ENCODE measurements around the gene CYS1. TPM values are rescaled to one million over a fixed set of nuclear protein-coding genes. Genes with fewer than 3 reads are reported as not detected.

CYS1 gene
- total RNA-seq, 4 donors from 2014 or later = 1.1 to 7.4 (median 2.0) TPM

DNA sequence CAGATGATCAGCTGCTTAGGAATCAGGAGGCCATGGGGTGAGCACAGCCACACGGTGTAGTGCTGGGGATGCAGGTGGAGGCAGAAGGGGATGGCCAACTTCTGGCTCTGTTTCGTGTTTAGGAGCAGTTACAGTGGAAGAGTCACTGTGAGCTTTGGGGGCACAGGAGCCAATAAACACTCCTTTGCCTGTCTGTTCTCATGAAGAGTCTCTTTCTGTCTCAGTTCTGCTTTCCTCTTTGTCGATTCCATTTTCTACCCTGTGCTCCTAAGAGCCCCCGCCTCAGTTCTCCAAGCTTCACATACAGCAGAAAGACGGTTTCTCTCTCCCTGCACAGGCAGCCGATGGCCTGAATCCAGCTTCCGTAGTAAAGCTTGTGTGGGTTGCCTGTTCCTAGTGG is 21.3 kb upstream of the CYS1 start:
- H3K27me3 ChIP-seq = no peaks in the 10 kb centered on the region
- DNase-seq = no peak
- WGBS, 2 donors (ENCODE audit: low coverage in 1 of 2) = 73 to 81% methylated on average over 6 to 7 of the region's 7 CpGs
- in situ Hi-C loops (cut with MboI; ENCODE audit: low pct_ligation_motif_present in 1 of 4, low pct_unique_long_range_greater_than_20kb in 1 of 4, low sequenced_read_pairs in 3 of 4) (loop anchor here in 1 of 4 donors (25.0 kb wide), 1 partner anchor 561 kb away; no protein-coding TSS in a partner anchor), intact Hi-C loops (cut with DNase I; ENCODE audit: low total_unique reads) (no loop called here)
- no peaks in the 10 kb centered on the region for H3K9me3 ChIP-seq
- TF ChIP-seq, protein P1, sequence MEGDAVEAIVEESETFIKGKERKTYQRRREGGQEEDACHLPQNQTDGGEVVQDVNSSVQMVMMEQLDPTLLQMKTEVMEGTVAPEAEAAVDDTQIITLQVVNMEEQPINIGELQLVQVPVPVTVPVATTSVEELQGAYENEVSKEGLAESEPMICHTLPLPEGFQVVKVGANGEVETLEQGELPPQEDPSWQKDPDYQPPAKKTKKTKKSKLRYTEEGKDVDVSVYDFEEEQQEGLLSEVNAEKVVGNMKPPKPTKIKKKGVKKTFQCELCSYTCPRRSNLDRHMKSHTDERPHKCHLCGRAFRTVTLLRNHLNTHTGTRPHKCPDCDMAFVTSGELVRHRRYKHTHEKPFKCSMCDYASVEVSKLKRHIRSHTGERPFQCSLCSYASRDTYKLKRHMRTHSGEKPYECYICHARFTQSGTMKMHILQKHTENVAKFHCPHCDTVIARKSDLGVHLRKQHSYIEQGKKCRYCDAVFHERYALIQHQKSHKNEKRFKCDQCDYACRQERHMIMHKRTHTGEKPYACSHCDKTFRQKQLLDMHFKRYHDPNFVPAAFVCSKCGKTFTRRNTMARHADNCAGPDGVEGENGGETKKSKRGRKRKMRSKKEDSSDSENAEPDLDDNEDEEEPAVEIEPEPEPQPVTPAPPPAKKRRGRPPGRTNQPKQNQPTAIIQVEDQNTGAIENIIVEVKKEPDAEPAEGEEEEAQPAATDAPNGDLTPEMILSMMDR (IDR thresholded peaks at IDR 0.05) = no peak
- TF ChIP-seq POLR2AphosphoS5 (IDR thresholded peaks at IDR 0.05) = no peak
- TF ChIP-seq POLR2A (IDR thresholded peaks at IDR 0.05) = no peak
- TF ChIP-seq EP300 (IDR thresholded peaks at IDR 0.05; ENCODE audit: low read depth) = no peak
- peaks cover 0 to 8% (median 0%) of the 10 kb centered on the region in 4 donors for H3K4me1 ChIP-seq
- H3K4me3 ChIP-seq = no peak overlapping the region
- no peak overlapping the region for H3K27ac ChIP-seq
- H3K36me3 ChIP-seq = no peaks in the 10 kb centered on the region

DNA sequence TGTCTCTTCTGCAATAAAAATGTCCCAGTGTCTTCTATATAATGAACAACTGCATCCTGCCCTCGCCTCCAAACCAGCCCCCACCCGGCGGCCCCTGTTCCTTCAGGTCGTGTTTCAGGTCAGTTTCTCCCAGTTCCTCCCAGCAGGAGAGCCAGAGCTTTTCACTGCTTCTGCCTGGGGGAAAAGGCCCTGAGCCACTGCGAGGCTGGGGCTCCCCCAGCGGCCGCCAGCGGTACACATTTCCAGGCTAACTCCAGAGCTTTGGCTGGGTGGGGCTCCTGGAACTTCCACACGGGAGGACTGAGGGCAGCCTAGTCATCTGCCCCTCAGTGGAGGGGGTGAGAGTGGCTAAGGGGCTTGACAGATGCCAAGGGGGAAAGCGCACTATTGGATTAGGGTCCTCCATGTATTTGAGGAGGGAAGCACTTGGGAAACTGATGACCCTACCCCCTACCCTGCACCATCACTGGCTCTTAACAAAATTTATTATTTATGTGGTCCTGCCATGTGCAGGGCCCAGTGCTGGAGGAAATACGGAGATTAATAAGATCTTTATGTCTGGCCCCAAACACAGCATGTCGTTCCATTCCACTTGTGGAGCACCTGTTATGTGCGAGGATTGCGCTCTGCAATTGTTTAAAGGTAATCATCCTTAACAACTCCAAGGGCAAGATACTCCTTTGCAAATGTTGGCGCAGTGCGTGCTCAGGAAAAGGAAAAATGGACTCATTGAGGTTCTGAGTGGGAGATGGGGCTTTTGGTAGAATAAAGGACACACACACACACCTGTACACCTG is 17.3 kb upstream of the CYS1 start:
- intact Hi-C loops (cut with DNase I; ENCODE audit: low total_unique reads) = loop anchor here (1.0 kb wide), 1 partner anchor 283 kb away; no protein-coding TSS in a partner anchor
- 20 to 34% methylated on average over 1 to 16 of the region's 16 CpGs for WGBS, 2 donors (ENCODE audit: low coverage in 1 of 2)

DNA sequence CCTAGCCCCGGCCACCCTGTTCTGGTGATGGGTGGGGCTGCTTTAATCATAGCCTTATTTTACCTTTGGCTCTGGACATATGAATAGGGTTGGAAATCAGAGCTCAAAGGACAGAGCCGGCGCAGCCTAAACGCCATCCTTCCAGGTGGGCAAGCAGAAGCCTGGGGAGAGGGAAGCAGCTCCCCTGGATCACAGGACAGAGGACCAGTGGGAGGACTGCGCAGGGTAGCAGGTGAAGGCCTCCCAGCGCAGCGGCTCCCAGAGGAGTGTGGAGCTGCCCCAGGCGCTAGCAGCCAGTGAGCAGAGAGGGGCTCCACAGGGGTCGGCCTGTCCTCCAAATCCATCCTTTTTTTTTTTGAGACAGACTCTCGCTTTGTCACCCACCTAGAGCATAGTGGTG is 16.4 kb upstream of the CYS1 start:
- Histone ChIP-seq H3K4me1 (peaks cover 0 to 8% (median 0%) of the 10 kb centered on the region in 4 donors), H3K9me3 (no peaks in the 10 kb centered on the region), H3K27me3 (peaks cover 9% of the 10 kb centered on the region), H3K4me3 (no peak overlapping the region), H3K27ac (no peak overlapping the region), H3K36me3 (no peaks in the 10 kb centered on the region)
- no peak for DNase-seq
- in situ Hi-C loops (cut with MboI; ENCODE audit: low pct_ligation_motif_present in 1 of 4, low pct_unique_long_range_greater_than_20kb in 1 of 4, low sequenced_read_pairs in 3 of 4) (loop anchor here in 1 of 4 donors (25.0 kb wide), 1 partner anchor 566 kb away; no protein-coding TSS in a partner anchor), intact Hi-C loops (cut with DNase I; ENCODE audit: low total_unique reads) (loop anchor here (1.0 kb wide), 1 partner anchor 282 kb away; no protein-coding TSS in a partner anchor)
- TF ChIP-seq, protein P1 (IDR thresholded peaks at IDR 0.05) = no peak
- TF ChIP-seq POLR2AphosphoS5 (IDR thresholded peaks at IDR 0.05) = no peak
- no peak for TF ChIP-seq POLR2A (IDR thresholded peaks at IDR 0.05)
- no peak for TF ChIP-seq EP300 (IDR thresholded peaks at IDR 0.05; ENCODE audit: low read depth)
- 87 to 92% methylated on average over 6 to 10 of the region's 10 CpGs for WGBS, 2 donors (ENCODE audit: low coverage in 1 of 2)

More for the DNA sequence above, 17.3 kb upstream of the CYS1 start:
- TF ChIP-seq POLR2AphosphoS5 (IDR thresholded peaks at IDR 0.05) = no peak
- TF ChIP-seq, protein P1 (IDR thresholded peaks at IDR 0.05) = peak; percentile 86 to 95 (median 89)
- no peak for TF ChIP-seq POLR2A (IDR thresholded peaks at IDR 0.05)
- DNase-seq = peak; percentile 75
- no peaks in the 10 kb centered on the region for H3K9me3 ChIP-seq
- no peak overlapping the region for H3K4me3 ChIP-seq
- H3K27ac ChIP-seq = no peak overlapping the region
- H3K36me3 ChIP-seq = no peaks in the 10 kb centered on the region
- H3K27me3 ChIP-seq = peaks cover 6% of the 10 kb centered on the region
- in situ Hi-C loops (cut with MboI; ENCODE audit: low pct_ligation_motif_present in 1 of 4, low pct_unique_long_range_greater_than_20kb in 1 of 4, low sequenced_read_pairs in 3 of 4) = loop anchor here in 1 of 4 donors (25.0 kb wide), 1 partner anchor 565 kb away; no protein-coding TSS in a partner anchor
- H3K4me1 ChIP-seq = peaks cover 0 to 8% (median 0%) of the 10 kb centered on the region in 4 donors

DNA sequence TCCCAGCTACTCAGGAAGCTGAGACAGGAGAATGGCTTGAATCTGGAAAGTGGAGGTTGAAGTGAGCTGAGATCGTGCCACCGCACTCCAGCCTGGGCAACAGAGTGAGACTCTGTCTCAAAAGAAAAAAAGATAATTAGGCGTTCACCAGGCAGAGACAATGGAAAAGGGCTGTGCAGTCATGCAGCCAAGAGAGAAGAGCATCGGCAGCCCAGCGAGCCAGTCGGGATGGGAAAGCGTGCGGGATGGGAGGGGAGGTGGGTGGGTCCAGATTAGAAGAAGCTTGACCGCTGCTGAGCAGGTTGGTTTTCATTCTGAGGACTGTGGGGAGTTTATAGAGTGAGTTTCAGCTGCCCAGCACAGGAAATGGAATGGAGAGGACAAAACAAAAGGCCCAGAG is 15.0 kb upstream of the CYS1 start:
- WGBS, 2 donors (ENCODE audit: low coverage in 1 of 2) = 80 to 86% methylated on average over 1 to 9 of the region's 9 CpGs
- no peak overlapping the region for H3K4me3 ChIP-seq
- peaks cover 21% of the 10 kb centered on the region for H3K27me3 ChIP-seq
- no peak overlapping the region for H3K27ac ChIP-seq
- TF ChIP-seq POLR2A (IDR thresholded peaks at IDR 0.05) (no peak), POLR2AphosphoS5 (IDR thresholded peaks at IDR 0.05) (no peak), EP300 (IDR thresholded peaks at IDR 0.05; ENCODE audit: low read depth) (no peak)
- TF ChIP-seq, protein P1 (IDR thresholded peaks at IDR 0.05) = no peak
- DNase-seq = no peak
- H3K36me3 ChIP-seq = no peaks in the 10 kb centered on the region
- in situ Hi-C loops (cut with MboI; ENCODE audit: low pct_ligation_motif_present in 1 of 4, low pct_unique_long_range_greater_than_20kb in 1 of 4, low sequenced_read_pairs in 3 of 4) (loop anchor here in 1 of 4 donors (25.0 kb wide), 1 partner anchor 567 kb away; no protein-coding TSS in a partner anchor), intact Hi-C loops (cut with DNase I; ENCODE audit: low total_unique reads) (no loop called here)
- no peaks in the 10 kb centered on the region for H3K9me3 ChIP-seq
- H3K4me1 ChIP-seq = peaks cover 0 to 14% (median 5%) of the 10 kb centered on the region in 4 donors
